H1 (cell line): ENCODE measurements around the gene MACIR. TPM values are rescaled to one million over a fixed set of nuclear protein-coding genes. Genes with fewer than 3 reads are reported as not detected.

Experiments
- CTCF ChIA-PET: fragments of 300-600 bp; sonication (Branson Sonifier 250); formaldehyde crosslinking; loops from one replicate; lab custom pipeline; 2021; ENCODE audit not compliant: partially characterized antibody; lab: Charles Lee
- POLR2A ChIA-PET: fragments of 300-600 bp; sonication (Branson Sonifier 250); formaldehyde crosslinking; loops from one replicate; lab custom pipeline; 2021; ENCODE audit warnings: inconsistent platforms; ENCODE audit not compliant: partially characterized antibody; lab: Charles Lee
- DNase-seq, 2 experiments: peaks; one replicate each; pipeline versions ENCODE4 v3.0.0 to v3.0.0-alpha.2; 2010 to 2022; ENCODE audit warnings: low spot score in 2 of 2, low read depth in 1 of 2, mixed read lengths in 1 of 2
- FAIRE-seq: peaks from 2 replicates; lab custom pipeline; 2011; peaks lifted over from hg19 to GRCh38; lab: Jason Lieb, UNC
- H2AFZ ChIP-seq: 2 replicates; pipeline ENCODE4 v1.8.1; 2012; ENCODE audit warnings: low read length, inconsistent platforms
- H2AK5ac ChIP-seq: 2 replicates; pipeline ENCODE4 v1.6.1; 2013; ENCODE audit warnings: low read depth, low read length
- H2BK120ac ChIP-seq: replicated peaks from 2 replicates; pipeline ENCODE3; 2013; ENCODE audit warnings: low read depth, low read length, inconsistent platforms
- H2BK12ac ChIP-seq: 2 replicates; pipeline ENCODE4 v1.6.1; 2013; ENCODE audit warnings: low read depth, low read length
- H2BK15ac ChIP-seq: 2 replicates; pipeline ENCODE4 v1.6.1; 2013; ENCODE audit warnings: low read length
- H2BK20ac ChIP-seq: 2 replicates; pipeline ENCODE4 v1.6.1; 2013; ENCODE audit warnings: low read length
- H2BK5ac ChIP-seq: 2 replicates; pipeline ENCODE4 v1.6.1; 2013; ENCODE audit warnings: low read depth, low read length
- H3K14ac ChIP-seq: 2 replicates; pipeline ENCODE4 v1.6.1; 2013; ENCODE audit warnings: inconsistent platforms; ENCODE audit not compliant: insufficient read length
- H3K18ac ChIP-seq: 2 replicates; pipeline ENCODE4 v1.6.1; 2013; ENCODE audit warnings: low read length; ENCODE audit errors: extremely low read depth
- H3K23ac ChIP-seq: 2 replicates; pipeline ENCODE4 v1.6.1; 2013; ENCODE audit warnings: inconsistent platforms; ENCODE audit not compliant: insufficient read length
- H3K23me2 ChIP-seq: 2 replicates; pipeline ENCODE4 v1.6.1; 2013; ENCODE audit warnings: low read depth, low read length
- H3K27ac ChIP-seq: 2 replicates; pipeline ENCODE4 v1.6.1; 2011; ENCODE audit warnings: low read depth, low read length, inconsistent platforms
- H3K27me3 ChIP-seq, 4 experiments: replicated peaks in 1 of 4; 1 replicate in 1 of 4; 2 replicates in 3 of 4; pipeline versions ENCODE4 v1.6.1 to v1.8.1; 2011 to 2013; ENCODE audit warnings: low read length in 3 of 4, mild to moderate bottlenecking in 3 of 4, inconsistent platforms in 2 of 4, mixed read lengths in 2 of 4, moderate library complexity in 1 of 4; ENCODE audit not compliant: control insufficient read depth in 3 of 4, insufficient read depth in 3 of 4; ENCODE audit errors: extremely low read depth in 1 of 4
- H3K36me3 ChIP-seq, 4 experiments: 2 replicates each; pipeline versions ENCODE4 v1.6.1 to v1.8.1; 2011 to 2013; ENCODE audit warnings: mild to moderate bottlenecking in 4 of 4, low read length in 3 of 4, moderate library complexity in 2 of 4, control low read depth in 1 of 4, inconsistent platforms in 1 of 4; ENCODE audit not compliant: insufficient read depth in 4 of 4, control insufficient read depth in 2 of 4
- H3K4ac ChIP-seq: replicated peaks from 2 replicates; pipeline ENCODE3; 2013; ENCODE audit warnings: low read length, low read depth, mixed read lengths, inconsistent platforms; ENCODE audit not compliant: insufficient read length
- H3K4me1 ChIP-seq, 4 experiments: replicated peaks in 1 of 4; 1 replicate in 1 of 4; 2 replicates in 3 of 4; pipeline versions ENCODE4 v1.6.1 to v1.8.1; 2011 to 2013; ENCODE audit warnings: low read length in 3 of 4, inconsistent platforms in 2 of 4, mixed read lengths in 1 of 4; ENCODE audit not compliant: insufficient read depth in 4 of 4, control insufficient read depth in 3 of 4
- H3K4me2 ChIP-seq, 2 experiments: 2 replicates each; pipeline versions ENCODE4 v1.6.1 to v1.8.1; 2011 to 2013; ENCODE audit warnings: low read depth in 2 of 2, low read length in 2 of 2, control low read depth in 1 of 2, inconsistent platforms in 1 of 2, mild to moderate bottlenecking in 1 of 2; ENCODE audit not compliant: insufficient read depth in 1 of 2
- H3K4me3 ChIP-seq, 4 experiments: fragments of 200-600, 300-600 bp in 1 of 4; sonication (generic), shearing (Covaris generic), sonication (Bioruptor Twin) in 1 of 4; 2 replicates each; pipeline versions ENCODE4 v1.5.1 to v1.8.1; 2011 to 2016; ENCODE audit warnings: low read length in 4 of 4, low read depth in 3 of 4, control low read depth in 2 of 4, inconsistent platforms in 2 of 4, mild to moderate bottlenecking in 2 of 4, mixed read lengths in 1 of 4, moderate library complexity in 1 of 4; ENCODE audit not compliant: insufficient read depth in 2 of 4; ENCODE audit errors: extremely low read depth in 1 of 4
- H3K56ac ChIP-seq: replicated peaks from 2 replicates; pipeline ENCODE3; 2013; ENCODE audit warnings: low read depth, mild to moderate bottlenecking, mixed read lengths, low read length, inconsistent platforms; ENCODE audit not compliant: insufficient read length
- H3K79me1 ChIP-seq: 2 replicates; pipeline ENCODE4 v1.6.1; 2013; ENCODE audit warnings: low read depth, low read length, control low read depth
- H3K79me2 ChIP-seq, 2 experiments: 2 replicates each; pipeline versions ENCODE4 v1.6.1 to v1.8.1; 2012 to 2013; ENCODE audit warnings: low read length in 2 of 2, mild to moderate bottlenecking in 2 of 2, inconsistent platforms in 1 of 2; ENCODE audit not compliant: insufficient read depth in 2 of 2, control insufficient read depth in 1 of 2
- H3K9ac ChIP-seq, 4 experiments: replicated peaks in 1 of 4; 1 replicate in 1 of 4; 2 replicates in 3 of 4; pipeline versions ENCODE4 v1.6.1 to v1.8.1; 2011 to 2013; ENCODE audit warnings: low read depth in 3 of 4, low read length in 3 of 4, control low read depth in 2 of 4, mild to moderate bottlenecking in 2 of 4, moderate library complexity in 2 of 4, inconsistent platforms in 1 of 4; ENCODE audit errors: extremely low read depth in 1 of 4
- H3K9me3 ChIP-seq, 2 experiments: 2 replicates each; pipeline versions ENCODE4 v1.6.1 to v1.8.1; 2012 to 2013; ENCODE audit warnings: mild to moderate bottlenecking in 2 of 2, moderate library complexity in 2 of 2, control low read depth in 1 of 2, inconsistent platforms in 1 of 2, low read depth in 1 of 2, low read length in 1 of 2, mixed read lengths in 1 of 2; ENCODE audit not compliant: insufficient read depth in 2 of 2
- H4K20me1 ChIP-seq, 2 experiments: replicated peaks in 1 of 2; 2 replicates each; pipeline versions ENCODE3 to v1.8.1; 2011 to 2013; ENCODE audit warnings: inconsistent platforms in 2 of 2, low read length in 2 of 2, mild to moderate bottlenecking in 1 of 2; ENCODE audit not compliant: insufficient read depth in 2 of 2, control insufficient read depth in 1 of 2
- H4K5ac ChIP-seq: 2 replicates; pipeline ENCODE4 v1.6.1; 2013; ENCODE audit warnings: low read length, low read depth, mixed read lengths, inconsistent platforms; ENCODE audit not compliant: insufficient read length
- H4K8ac ChIP-seq: 2 replicates; pipeline ENCODE4 v1.8.0; 2013; ENCODE audit warnings: mild to moderate bottlenecking, moderate library complexity, low read length, inconsistent platforms; ENCODE audit not compliant: insufficient read depth; ENCODE audit errors: extremely low read depth
- H4K91ac ChIP-seq: replicated peaks from 2 replicates; pipeline ENCODE3; 2013; ENCODE audit warnings: low read length, mixed read lengths, inconsistent platforms; ENCODE audit not compliant: insufficient read length
- EZH2 ChIP-seq: fragments of 200-600 bp; sonication (generic); IDR thresholded peaks from 2 replicates; pipeline ENCODE4 v1.7.1; 2012; ENCODE audit warnings: low read depth, mild to moderate bottlenecking, moderate library complexity, low read length, inconsistent platforms; ENCODE audit not compliant: severe bottlenecking
- HDAC6 ChIP-seq: IDR thresholded peaks from one replicate; pipeline ENCODE4 v1.7.1; 2012; ENCODE audit warnings: low read depth, mild to moderate bottlenecking, inconsistent platforms, low read length, moderate library complexity
- MAX ChIP-seq: IDR thresholded peaks from 2 replicates; pipeline ENCODE4 v1.6.1; 2012; ENCODE audit warnings: inconsistent platforms
- NANOG ChIP-seq: IDR thresholded peaks from 2 replicates; pipeline ENCODE4 v1.6.1; 2011; ENCODE audit warnings: low read length, low read depth, mild to moderate bottlenecking, inconsistent platforms; ENCODE audit not compliant: insufficient read depth, poor library complexity, severe bottlenecking
- RNF2 ChIP-seq: fragments of 200-900, 300-1000 bp; sonication (generic); IDR thresholded peaks from 2 replicates; pipeline ENCODE4 v1.7.1; 2016; ENCODE audit warnings: borderline replicate concordance, low read depth, mild to moderate bottlenecking, antibody characterized with exemption, low read length; ENCODE audit not compliant: poor library complexity, severe bottlenecking; ENCODE audit errors: missing control alignments
- SIRT6 ChIP-seq: IDR thresholded peaks from one replicate; pipeline ENCODE4 v1.7.1; 2012; ENCODE audit warnings: low read length, inconsistent platforms
- SP1 ChIP-seq: IDR thresholded peaks from 2 replicates; pipeline ENCODE4 v1.6.1; 2011; ENCODE audit warnings: low read depth, low read length
- SP4 ChIP-seq: IDR thresholded peaks from 2 replicates; pipeline ENCODE4 v1.6.1; 2012; ENCODE audit warnings: low read length, inconsistent platforms
- USF2 ChIP-seq: IDR thresholded peaks from 2 replicates; pipeline ENCODE4 v1.6.1; 2011; ENCODE audit warnings: low read length, improper control_type of control experiment
- WGBS, 2 experiments: shearing (Covaris generic) in 1 of 2; methylation state at CpG; one replicate each; pipeline versions ENCODE4 v1.1.6 to v1.1.7; 2013 to 2015; ENCODE audit warnings: low lambda C conversion rate in 2 of 2, mixed read lengths in 2 of 2, inconsistent platforms in 1 of 2, low coverage in 1 of 2, missing lambda C conversion rate in 1 of 2; ENCODE audit not compliant: insufficient replicate concordance in 2 of 2, insufficient coverage in 1 of 2, insufficient read length in 1 of 2; ENCODE audit errors: extremely low coverage in 1 of 2, missing lambda C conversion rate in 1 of 2; 5-methylcytosine and 5-hydroxymethylcytosine counted together
- polyA plus RNA-seq, 7 experiments: library from polyadenylated mRNA; depleted of rRNA in 3 of 7; stranded (reverse) in 5 of 7; unstranded in 2 of 7; fragments of >200 nt in 5 of 7; fragments of 200-250 nt in 2 of 7; gene quantifications; 1 replicate in 5 of 7; 2 replicates in 1 of 7; 4 replicates in 1 of 7; pipeline versions ENCODE4 v1.2.1 to v1.2.3, GENCODE V29; 2011 to 2013; ENCODE audit warnings: missing spikeins in 2 of 7, mixed read lengths in 2 of 7
- total RNA-seq: library from RNA; stranded (reverse); fragmentation: NEBNext Ultra II Directional; extraction: Animal tissue kit (Norgen Biotek cat#: 25700); gene quantifications from 2 replicates; pipeline ENCODE4 v1.2.1, GENCODE V29; 2021

The MACIR gene
- total and polyA plus RNA-seq, 2 of the 8 experiments (the other 6 are each of a cell fraction or from before 2014, with no cell fraction given), result 8.0 to 19.2 TPM

GRCh38 chr5:103249068-103249467 is 9.5 kb upstream of the MACIR start:
- no peak overlapping the region for H4K91ac ChIP-seq
- H3K18ac ChIP-seq, result no peak overlapping the region
- H3K56ac ChIP-seq, result no peak overlapping the region
- H3K27me3 ChIP-seq, result no peaks in the 10 kb centered on the region
- no peaks in the 10 kb centered on the region for H3K79me2 ChIP-seq
- H2BK120ac ChIP-seq, result no peak overlapping the region
- WGBS, 2 experiments, result 84% methylated on average over 2 of the region's 2 CpGs; no CpG with 5 or more reads in 1 of the 2 experiments
- no peaks in the 10 kb centered on the region; the same call in 1 of the 2 replicates for H3K23me2 ChIP-seq
- no peak overlapping the region for H2AFZ ChIP-seq
- H4K5ac ChIP-seq, result no peak overlapping the region
- no peak overlapping the region for H2AK5ac ChIP-seq
- FAIRE-seq (no peak), DNase-seq (no peak)
- no peak overlapping the region for H3K4ac ChIP-seq
- H3K23ac ChIP-seq, result no peak overlapping the region
- no peaks in the 10 kb centered on the region for H4K20me1 ChIP-seq
- POLR2A ChIA-PET, result no interaction called here
- H3K4me2 ChIP-seq, result no peak overlapping the region
- no peak overlapping the region for H3K14ac ChIP-seq
- no peaks in the 10 kb centered on the region for H3K79me1 ChIP-seq
- H2BK5ac ChIP-seq, result no peak overlapping the region
- no peak overlapping the region for H2BK20ac ChIP-seq
- no peak overlapping the region for H4K8ac ChIP-seq
- TF ChIP-seq SP4 (no peak), USF2 (no peak), HDAC6 (no peak), EZH2 (no peak), SIRT6 (no peak), NANOG (no peak), RNF2 (no peak), MAX (no peak), SP1 (no peak)
- H2BK15ac ChIP-seq, result no peak overlapping the region
- H3K27ac ChIP-seq, result no peak overlapping the region
- H3K4me3 ChIP-seq, result no peak overlapping the region
- H3K36me3 ChIP-seq, result no peaks in the 10 kb centered on the region
- H3K4me1 ChIP-seq, result no peaks in the 10 kb centered on the region
- H2BK12ac ChIP-seq, result no peak overlapping the region
- CTCF ChIA-PET, result no interaction called here
- no peaks in the 10 kb centered on the region for H3K9me3 ChIP-seq
- H3K9ac ChIP-seq, result no peak overlapping the region
